HFFc6 (cell line): ENCODE data around the gene SEZ6. TPM values are rescaled to one million over a fixed set of nuclear protein-coding genes. Genes with fewer than 3 reads are reported as not detected.

ENCODE experiments used
- DNase-seq: peaks from one replicate; pipeline ENCODE4 v3.0.0-alpha.2; 2018
- H3K27ac Mint-ChIP-seq: 2 replicates; pipeline ENCODE4 v1.8.0; 2020; ENCODE audit warnings: mild to moderate bottlenecking, mixed read lengths
- H3K27me3 Mint-ChIP-seq: 2 replicates; pipeline ENCODE4 v1.8.0; 2021; ENCODE audit warnings: mild to moderate bottlenecking, moderate library complexity, mixed read lengths; ENCODE audit not compliant: insufficient read depth
- H3K36me3 Mint-ChIP-seq: 2 replicates; pipeline ENCODE4 v1.8.0; 2021; ENCODE audit warnings: low read depth, mixed read lengths
- H3K4me1 Mint-ChIP-seq: 2 replicates; pipeline ENCODE4 v1.8.0; 2020; ENCODE audit warnings: low read depth, mixed read lengths
- H3K4me3 Mint-ChIP-seq: 2 replicates; pipeline ENCODE4 v1.8.0; 2020; ENCODE audit warnings: mild to moderate bottlenecking, moderate library complexity, mixed read lengths
- H3K9me3 Mint-ChIP-seq: 2 replicates; pipeline ENCODE4 v1.8.0; 2020; ENCODE audit warnings: mild to moderate bottlenecking, mixed read lengths
- CTCF ChIP-seq: fragments of 200-600 bp; sonication (generic); IDR thresholded peaks from 2 replicates; pipeline ENCODE4 v1.5.0; 2021; ENCODE audit warnings: antibody characterized with exemption, mild to moderate bottlenecking
- total RNA-seq, 6 experiments: library from RNA; stranded (reverse); fragmentation: NEBNext Ultra II Directional; extraction: Animal tissue kit (Norgen Biotek cat#: 25700); gene quantifications; 2 replicates in 1 of 6; 3 replicates in 5 of 6; pipeline ENCODE4 v1.2.3, GENCODE V29; 2021

The SEZ6 gene
- total RNA-seq, 6 experiments from 2014 or later = not detected

DNA sequence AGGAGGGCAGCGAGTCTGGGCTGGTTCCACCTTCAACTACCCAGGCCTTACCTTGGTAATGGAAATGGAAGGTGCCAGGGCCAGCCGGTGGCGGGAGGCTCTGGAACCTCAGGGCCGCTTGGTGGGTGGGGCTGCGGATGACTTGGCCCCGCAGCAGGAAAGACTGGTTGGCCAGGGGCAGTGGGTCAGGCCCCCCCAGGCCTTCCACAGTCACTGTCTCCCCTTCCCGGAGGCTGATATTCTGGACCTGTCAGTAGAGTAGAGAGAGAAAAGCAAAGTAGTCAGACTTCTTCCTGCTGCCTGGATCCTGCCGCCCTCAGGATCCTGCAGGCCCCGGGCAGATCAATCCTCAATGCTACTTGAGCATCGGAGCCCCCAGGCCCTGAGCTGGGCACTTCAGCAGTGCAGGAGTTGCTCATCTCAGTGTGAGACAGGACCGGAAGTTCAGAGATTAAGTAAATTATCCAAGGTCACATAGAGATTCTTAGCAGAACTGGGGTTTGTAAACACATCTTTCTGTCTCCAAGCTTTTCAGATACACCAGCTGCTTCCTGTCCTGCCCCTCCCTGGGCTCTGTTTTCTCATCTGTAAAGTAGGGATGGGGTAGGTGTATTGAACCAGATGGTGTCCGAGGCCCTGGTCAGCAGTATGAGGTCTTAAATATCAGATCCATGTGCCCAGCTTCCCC is 36.0 kb downstream of the SEZ6 start:
- TF ChIP-seq CTCF = no peak
- H3K4me3 Mint-ChIP-seq = no peak overlapping the region
- H3K4me1 Mint-ChIP-seq = peaks cover 35% of the 10 kb centered on the region
- DNase-seq = no peak
- H3K9me3 Mint-ChIP-seq = no peaks in the 10 kb centered on the region
- no peak overlapping the region for H3K27ac Mint-ChIP-seq
- peaks cover 33% of the 10 kb centered on the region for H3K27me3 Mint-ChIP-seq
- H3K36me3 Mint-ChIP-seq = no peaks in the 10 kb centered on the region

DNA sequence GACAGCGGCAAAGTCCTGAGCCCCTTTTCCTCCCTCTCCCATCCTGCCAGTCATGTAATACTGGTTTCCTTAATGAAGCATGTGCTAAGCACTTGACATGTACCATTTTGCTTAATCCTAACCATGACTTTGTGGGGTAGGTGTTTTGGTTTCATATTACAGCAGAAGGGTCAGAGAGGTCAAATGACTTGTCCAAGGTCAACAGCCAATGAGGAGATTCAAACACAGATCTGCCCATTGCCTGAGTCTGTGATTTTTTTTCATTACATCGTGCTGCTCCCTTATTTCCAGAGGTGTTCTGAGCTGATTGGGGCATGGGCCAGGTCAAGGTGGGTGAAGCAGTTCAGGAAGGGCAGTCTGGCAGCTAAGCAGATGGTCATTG is 36.9 kb downstream of the SEZ6 start:
- DNase-seq = no peak
- Mint-ChIP-seq H3K9me3 (no peaks in the 10 kb centered on the region), H3K27me3 (peaks cover 36% of the 10 kb centered on the region), H3K4me1 (peaks cover 43% of the 10 kb centered on the region), H3K27ac (no peak overlapping the region), H3K36me3 (no peaks in the 10 kb centered on the region), H3K4me3 (no peak overlapping the region)
- no peak for TF ChIP-seq CTCF

DNA sequence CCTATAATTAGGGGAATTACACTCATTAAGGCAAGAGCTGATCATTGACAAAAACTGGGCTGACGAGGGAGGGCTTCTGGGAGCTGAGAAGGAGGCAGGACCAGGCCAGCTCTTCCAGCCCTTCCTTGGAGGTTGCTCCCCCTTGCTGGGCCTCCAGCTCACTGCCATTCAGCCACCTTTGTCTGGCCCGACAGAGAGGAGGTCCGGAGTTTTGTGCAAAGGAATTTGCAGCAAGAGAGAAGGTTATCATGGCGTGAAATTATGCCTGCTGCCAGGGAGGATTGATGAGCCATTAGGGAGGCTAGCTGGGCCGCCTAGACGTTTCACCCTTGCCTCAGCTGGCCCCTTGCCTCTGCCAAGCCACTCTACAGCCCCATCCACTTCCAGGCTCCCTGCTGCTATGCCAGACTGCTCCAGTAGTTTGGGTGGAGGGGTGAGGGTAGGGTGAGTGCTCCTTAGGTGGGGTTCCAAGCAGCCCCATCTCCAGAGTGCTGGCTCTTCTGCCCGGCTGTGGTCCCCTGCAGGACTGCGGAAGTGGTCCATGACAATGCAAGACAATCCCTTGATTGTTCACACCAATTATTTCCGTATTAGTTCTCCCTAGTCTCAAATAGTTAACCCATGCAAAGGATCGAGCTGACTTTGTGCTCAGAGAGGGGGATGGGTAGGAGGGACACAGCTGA is 37.5 kb downstream of the SEZ6 start:
- no peaks in the 10 kb centered on the region for H3K36me3 Mint-ChIP-seq
- H3K4me3 Mint-ChIP-seq = no peak overlapping the region
- no peak overlapping the region for H3K27ac Mint-ChIP-seq
- no peak for DNase-seq
- no peaks in the 10 kb centered on the region for H3K9me3 Mint-ChIP-seq
- no peak for TF ChIP-seq CTCF
- peaks cover 38% of the 10 kb centered on the region for H3K27me3 Mint-ChIP-seq
- peaks cover 39% of the 10 kb centered on the region for H3K4me1 Mint-ChIP-seq

- Mint-ChIP-seq H3K4me1 (peaks cover 38% of the 10 kb centered on the region), H3K27me3 (peaks cover 39% of the 10 kb centered on the region), H3K9me3 (no peaks in the 10 kb centered on the region), H3K4me3 (no peak overlapping the region), H3K27ac (no peak overlapping the region), H3K36me3 (no peaks in the 10 kb centered on the region)
- DNase-seq = no peak
- TF ChIP-seq CTCF = no peak
Observed at GRCh38 chr17:28967221-28968135, 38.4 kb downstream of the SEZ6 start.

DNA sequence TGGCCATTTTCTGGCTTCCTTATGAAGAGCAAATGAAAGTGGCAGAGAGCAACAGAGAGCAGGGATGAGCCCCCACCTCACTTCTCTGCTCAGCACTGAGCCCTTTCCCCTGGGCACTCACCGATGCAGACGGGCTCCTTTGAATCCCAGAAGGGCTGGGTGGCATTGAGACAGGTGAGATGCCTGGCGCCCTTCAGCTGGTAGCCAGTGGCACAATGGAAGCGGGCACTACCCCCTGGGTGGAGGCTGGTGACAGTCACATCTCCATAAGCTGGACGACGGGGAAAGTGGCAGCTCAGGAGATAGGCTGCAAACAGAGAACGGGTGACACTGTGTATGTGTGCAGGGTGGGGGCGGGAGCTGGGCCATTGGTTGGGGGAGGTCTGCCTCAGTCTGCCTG is 42.0 kb downstream of the SEZ6 start:
- Mint-ChIP-seq H3K4me1 (peaks cover 18% of the 10 kb centered on the region), H3K9me3 (no peaks in the 10 kb centered on the region), H3K36me3 (no peaks in the 10 kb centered on the region), H3K27ac (no peak overlapping the region), H3K4me3 (no peak overlapping the region), H3K27me3 (peaks cover 30% of the 10 kb centered on the region)
- DNase-seq = no peak
- TF ChIP-seq CTCF = no peak
